Measurements from ENCODE around the gene INSYN2B.

INSYN2B gene

GRCh38 chr5:169922474-169922873 lies 57.8 kb downstream of the INSYN2B start:
- DNase-seq: no peak

GRCh38 chr5:169921949-169922348 lies 58.3 kb downstream of the INSYN2B start:
- no peak for DNase-seq

GRCh38 chr5:169921384-169921783 lies 58.9 kb downstream of the INSYN2B start:
- DNase-seq: no peak

- DNase-seq: no peak
Observed at GRCh38 chr5:169920474-169920873, 59.8 kb downstream of the INSYN2B start.

GRCh38 chr5:169918228-169918627 lies 62.1 kb downstream of the INSYN2B start:
- DNase-seq: no peak

- no peak for DNase-seq
Observed at GRCh38 chr5:169917500-169917899, 62.8 kb downstream of the INSYN2B start.

GRCh38 chr5:169914766-169915165 lies 65.5 kb downstream of the INSYN2B start:
- DNase-seq: no peak

- DNase-seq: no peak
Observed at GRCh38 chr5:169913479-169913878, 66.8 kb downstream of the INSYN2B start.

- no peak for DNase-seq
Observed at GRCh38 chr5:169911448-169912212, 68.7 kb downstream of the INSYN2B start.

- no peak for DNase-seq
Observed at GRCh38 chr5:169910393-169910792, 69.9 kb downstream of the INSYN2B start.

- no peak for DNase-seq
Observed at GRCh38 chr5:169909945-169910344, 70.3 kb downstream of the INSYN2B start.

- no peak for DNase-seq
Observed at GRCh38 chr5:169908864-169909263, 71.4 kb downstream of the INSYN2B start.

GRCh38 chr5:169906745-169907649 lies 73.3 kb downstream of the INSYN2B start:
- no peak for DNase-seq

- no peak for DNase-seq
Observed at GRCh38 chr5:169905017-169905416, 75.3 kb downstream of the INSYN2B start.

- DNase-seq: no peak
Observed at GRCh38 chr5:169904508-169904907, 75.8 kb downstream of the INSYN2B start.

GRCh38 chr5:169904059-169904458 lies 76.2 kb downstream of the INSYN2B start:
- no peak for DNase-seq

- DNase-seq: no peak
Observed at GRCh38 chr5:169901896-169902295, 78.4 kb downstream of the INSYN2B start.

GRCh38 chr5:169897481-169897880 lies 82.8 kb downstream of the INSYN2B start:
- DNase-seq: no peak

GRCh38 chr5:169895926-169896325 lies 84.4 kb downstream of the INSYN2B start:
- no peak for DNase-seq

GRCh38 chr5:169893571-169893970 lies 86.7 kb downstream of the INSYN2B start:
- no peak for DNase-seq

GRCh38 chr5:169893010-169893409 lies 87.3 kb downstream of the INSYN2B start:
- DNase-seq: no peak

- no peak for DNase-seq
Observed at GRCh38 chr5:169889572-169889971, 90.7 kb downstream of the INSYN2B start.

- DNase-seq: no peak
Observed at GRCh38 chr5:169886677-169887076, 93.6 kb downstream of the INSYN2B start.

- DNase-seq: no peak
Observed at GRCh38 chr5:169886033-169886432, 94.3 kb downstream of the INSYN2B start.

Measured in NCI-H446 (cell line).